Testis (tissue), 2 donors: Measurements from ENCODE around the gene CFAP46.

Experiments used
- CTCF ChIP-seq, 3 experiments: fragments of 450-650 bp in 2 of 3; fragments of 200-600 bp in 1 of 3; sonication (generic) in 1 of 3; IDR thresholded peaks; one replicate each; pipeline ENCODE4 v1.5.1; 2016 to 2019; ENCODE audit warnings: antibody characterized with exemption in 3 of 3, mild to moderate bottlenecking in 2 of 3, moderate library complexity in 1 of 3
- POLR2A ChIP-seq: fragments of 450-650 bp; IDR thresholded peaks from one replicate; pipeline ENCODE4 v1.6.1; 2017; ENCODE audit warnings: antibody characterized with exemption, mild to moderate bottlenecking, moderate library complexity

DNA sequence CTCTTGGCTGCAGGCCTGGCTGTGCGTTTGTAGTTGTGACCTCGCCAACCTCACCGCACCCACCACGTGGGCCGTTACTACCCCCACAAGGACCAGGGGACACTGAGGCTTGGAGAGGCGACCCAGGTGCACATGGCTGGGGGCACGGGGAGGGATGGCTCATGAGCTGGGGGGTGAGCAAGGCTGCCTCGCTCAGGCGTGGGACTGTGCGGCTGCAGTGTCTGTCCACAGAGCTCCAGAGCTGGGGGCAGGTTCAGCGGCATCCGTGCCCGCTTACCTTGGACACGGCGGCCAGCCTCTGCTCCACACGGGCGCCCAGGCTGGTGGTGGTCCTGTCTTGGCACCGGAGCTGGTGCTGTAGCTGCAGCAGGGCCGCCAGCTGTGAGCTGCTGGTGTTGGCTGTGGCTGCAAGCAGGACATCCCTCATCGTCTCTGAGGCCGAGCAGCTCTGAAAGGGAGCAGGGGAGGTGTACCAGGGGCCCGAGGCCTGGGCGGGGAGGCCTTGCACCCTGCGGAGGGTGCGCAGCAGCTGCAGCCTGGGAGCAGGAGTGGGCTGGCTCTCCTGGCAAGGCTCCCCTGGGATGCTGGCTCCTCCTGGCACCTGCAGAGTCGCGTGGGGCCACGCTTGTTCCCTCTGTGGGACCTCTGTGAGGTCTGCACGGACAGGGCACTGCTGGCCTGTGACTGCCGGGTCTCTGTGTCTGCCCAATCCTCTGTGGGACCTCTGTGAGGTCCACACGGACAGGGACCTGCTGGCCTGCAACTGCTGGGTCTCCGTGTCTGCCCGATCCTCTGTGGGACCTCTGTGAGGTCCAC, 96.4 kb downstream of the CFAP46 start:
- TF ChIP-seq POLR2A (no peak), CTCF (IDR thresholded peaks at IDR 0.05) (no peak)
